ENCODE data around the gene ZNF516.

The ZNF516 gene

DNA sequence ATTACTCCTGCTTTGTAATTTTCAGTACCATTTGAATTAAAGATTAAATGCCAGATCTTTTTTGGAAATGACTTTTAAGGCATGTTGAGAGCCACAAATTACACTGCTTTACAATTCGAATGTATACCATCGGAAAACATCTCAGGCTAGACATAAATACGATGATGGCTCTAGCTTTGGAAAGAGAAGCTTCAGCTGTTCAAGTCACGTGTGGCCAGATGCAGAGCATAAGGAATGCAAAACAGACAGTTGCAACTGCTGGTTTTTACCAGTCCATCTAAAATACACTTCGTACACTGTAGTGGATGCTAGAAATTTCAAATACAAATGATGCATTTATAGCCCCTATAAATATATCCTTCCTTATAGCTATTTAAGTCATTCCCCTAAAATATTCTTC is 8.0 kb downstream of the ZNF516 start:
- peaks cover 39% of the 10 kb centered on the region for H3K27me3 ChIP-seq (ENCODE audit: insufficient read depth, low read length)
- H3K9me3 ChIP-seq (ENCODE audit: insufficient read depth, low read depth, low read length): no peaks in the 10 kb centered on the region
- no peak overlapping the region for H3K27ac ChIP-seq (ENCODE audit: low read length)
- H3K4me3 ChIP-seq (ENCODE audit: low read length): no peak overlapping the region
- no peak overlapping the region for H3K9ac ChIP-seq (ENCODE audit: low read depth, low read length)
- peaks cover 17% of the 10 kb centered on the region for H3K4me1 ChIP-seq (ENCODE audit: insufficient read depth, low read length)
- no peaks in the 10 kb centered on the region for H3K36me3 ChIP-seq (ENCODE audit: insufficient read depth, low read depth, low read length)

DNA sequence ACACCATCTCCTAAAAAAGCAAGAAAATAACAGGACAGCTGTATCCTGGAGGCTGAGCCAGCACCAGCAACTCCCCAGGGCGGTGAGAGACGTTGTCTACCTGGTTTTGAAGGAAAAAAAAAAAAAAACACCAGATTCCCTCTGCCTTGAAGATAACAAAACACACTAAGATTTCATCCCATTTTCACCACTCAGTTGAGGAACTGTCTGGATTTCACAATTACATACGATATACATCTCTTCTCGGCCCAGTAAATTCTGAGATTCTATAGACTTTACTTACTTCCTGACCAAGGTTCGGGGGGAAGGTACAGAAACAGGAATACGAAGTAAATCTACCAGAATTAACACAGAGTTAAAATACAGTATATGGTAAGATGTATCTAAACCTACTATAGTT is 8.5 kb downstream of the ZNF516 start:
- Histone ChIP-seq H3K27me3 (ENCODE audit: insufficient read depth, low read length) (peaks cover 34% of the 10 kb centered on the region), H3K4me1 (ENCODE audit: insufficient read depth, low read length) (peaks cover 17% of the 10 kb centered on the region), H3K4me3 (ENCODE audit: low read length) (no peak overlapping the region), H3K27ac (ENCODE audit: low read length) (no peak overlapping the region), H3K9me3 (ENCODE audit: insufficient read depth, low read depth, low read length) (no peaks in the 10 kb centered on the region), H3K36me3 (ENCODE audit: insufficient read depth, low read depth, low read length) (no peaks in the 10 kb centered on the region), H3K9ac (ENCODE audit: low read depth, low read length) (no peak overlapping the region)

DNA sequence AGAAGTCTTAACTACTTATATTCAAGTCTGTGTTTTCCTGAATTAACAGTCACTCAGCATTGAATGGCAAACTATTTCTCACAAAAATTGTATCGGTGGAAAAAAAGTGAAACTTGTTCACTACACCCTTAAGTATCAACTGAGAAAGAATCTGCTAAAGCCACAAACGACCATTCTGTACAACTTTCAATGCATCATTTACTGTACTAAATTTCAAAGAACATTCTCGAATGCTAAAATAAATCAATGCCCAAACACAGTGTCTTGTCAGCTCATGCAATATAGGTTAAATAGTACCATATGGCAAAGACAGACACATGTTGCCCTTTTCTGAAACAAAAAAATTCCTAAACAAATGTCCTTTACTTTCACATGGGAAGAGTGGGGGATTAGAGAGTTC is 9.0 kb downstream of the ZNF516 start:
- no peaks in the 10 kb centered on the region for H3K9me3 ChIP-seq (ENCODE audit: insufficient read depth, low read depth, low read length)
- H3K9ac ChIP-seq (ENCODE audit: low read depth, low read length): no peak overlapping the region
- no peak overlapping the region for H3K4me3 ChIP-seq (ENCODE audit: low read length)

DNA sequence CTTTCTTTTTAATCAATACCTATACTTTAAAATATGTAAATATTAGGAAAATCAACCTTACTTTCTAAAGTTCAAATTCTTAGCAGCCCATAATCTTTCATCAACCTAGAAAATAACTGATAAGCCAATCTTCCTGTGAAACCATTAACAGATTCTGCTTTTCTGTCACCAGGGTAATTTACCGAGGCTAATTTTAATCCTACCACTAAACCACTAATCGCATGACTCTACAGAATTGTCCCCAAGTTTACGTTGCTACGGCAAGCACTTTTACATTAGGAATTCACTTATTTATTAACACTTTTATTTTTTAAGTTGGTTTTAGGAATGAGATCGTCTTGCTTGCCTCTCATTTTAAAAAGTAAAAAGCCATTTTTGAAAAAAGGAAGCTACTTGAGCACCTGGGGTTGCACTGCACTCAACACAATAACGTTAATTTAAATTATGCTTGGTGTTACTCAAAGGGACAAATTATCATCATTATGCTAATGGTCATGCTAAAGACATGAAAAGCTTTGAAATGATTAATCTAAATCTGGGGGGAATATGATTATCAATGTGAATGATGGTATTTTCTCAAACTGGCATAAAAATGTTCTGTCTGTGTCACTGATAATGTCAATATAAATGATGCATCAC is 10.2 kb downstream of the ZNF516 start:
- no peaks in the 10 kb centered on the region for H3K9me3 ChIP-seq (ENCODE audit: insufficient read depth, low read depth, low read length)
- peaks cover 17% of the 10 kb centered on the region for H3K4me1 ChIP-seq (ENCODE audit: insufficient read depth, low read length)
- H3K27me3 ChIP-seq (ENCODE audit: insufficient read depth, low read length): peaks cover 24% of the 10 kb centered on the region
- H3K36me3 ChIP-seq (ENCODE audit: insufficient read depth, low read depth, low read length): no peaks in the 10 kb centered on the region
- no peak overlapping the region for H3K9ac ChIP-seq (ENCODE audit: low read depth, low read length)
- H3K4me3 ChIP-seq (ENCODE audit: low read length): no peak overlapping the region
- no peak overlapping the region for H3K27ac ChIP-seq (ENCODE audit: low read length)

More for the DNA sequence above, 9.0 kb downstream of the ZNF516 start:
- Histone ChIP-seq H3K27me3 (ENCODE audit: insufficient read depth, low read length) (peaks cover 34% of the 10 kb centered on the region), H3K27ac (ENCODE audit: low read length) (no peak overlapping the region), H3K4me1 (ENCODE audit: insufficient read depth, low read length) (peaks cover 17% of the 10 kb centered on the region), H3K36me3 (ENCODE audit: insufficient read depth, low read depth, low read length) (no peaks in the 10 kb centered on the region)

DNA sequence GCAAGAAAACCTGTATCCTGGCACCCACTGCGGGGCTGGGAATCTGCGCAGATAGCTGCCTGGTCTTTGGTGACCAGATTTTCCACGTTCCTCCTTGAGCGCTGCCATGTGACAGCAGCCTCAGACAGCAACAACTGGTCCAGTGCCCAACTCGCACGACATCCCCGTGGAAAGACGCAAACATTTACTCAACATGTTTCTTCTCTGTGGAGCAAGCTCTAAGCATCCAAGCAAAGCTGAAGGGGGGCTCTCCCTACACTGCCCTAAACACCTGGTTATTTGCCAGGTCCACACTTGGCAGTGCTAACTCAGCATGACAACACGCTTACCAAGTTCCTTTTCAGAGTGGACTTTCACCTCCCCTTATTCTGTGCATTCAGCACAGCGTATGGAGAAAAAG is 11.3 kb downstream of the ZNF516 start:
- no peaks in the 10 kb centered on the region for H3K36me3 ChIP-seq (ENCODE audit: insufficient read depth, low read depth, low read length)

DNA sequence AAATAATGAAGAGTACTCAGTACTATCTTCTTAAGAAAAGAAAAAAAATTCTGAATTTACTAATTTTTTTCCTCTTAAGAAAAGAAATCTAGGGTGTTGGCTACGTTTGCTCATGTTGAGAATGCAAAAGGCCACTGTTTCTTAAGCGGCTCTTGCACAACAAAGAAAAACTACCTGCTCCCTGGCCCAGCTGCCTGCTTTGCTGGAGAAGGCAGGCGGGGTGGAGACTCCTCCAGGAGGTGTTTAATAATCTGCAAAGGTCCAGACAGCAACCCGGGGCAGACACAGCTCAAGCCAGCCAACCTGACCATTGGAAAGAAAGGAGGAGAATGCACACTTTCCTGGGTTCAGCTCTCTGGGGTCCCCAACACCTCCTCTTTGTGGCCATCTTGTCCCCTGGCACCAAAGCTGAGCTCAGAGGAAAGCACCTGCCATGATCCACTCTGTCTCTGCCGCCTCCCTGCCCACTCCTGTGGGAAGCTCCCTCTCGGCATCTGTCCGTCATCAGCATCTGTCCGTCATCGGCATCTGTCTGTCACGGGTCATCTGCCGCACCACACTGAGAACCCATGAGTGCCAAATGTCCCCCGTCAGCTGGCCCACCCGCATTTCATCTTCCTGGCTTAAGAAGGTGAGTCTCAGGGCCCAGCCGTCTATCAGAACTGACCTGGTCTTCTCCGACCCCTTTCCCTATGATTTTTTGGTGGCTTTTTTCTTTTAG is 11.9 kb downstream of the ZNF516 start:
- no peaks in the 10 kb centered on the region for H3K36me3 ChIP-seq (ENCODE audit: insufficient read depth, low read depth, low read length)
- H3K27me3 ChIP-seq (ENCODE audit: insufficient read depth, low read length): peaks cover 6% of the 10 kb centered on the region; the same call in 1 of the 2 replicates
- no peaks in the 10 kb centered on the region for H3K9me3 ChIP-seq (ENCODE audit: insufficient read depth, low read depth, low read length)
- peaks cover 17% of the 10 kb centered on the region for H3K4me1 ChIP-seq (ENCODE audit: insufficient read depth, low read length)
- no peak overlapping the region for H3K9ac ChIP-seq (ENCODE audit: low read depth, low read length)
- no peak overlapping the region for H3K4me3 ChIP-seq (ENCODE audit: low read length)
- H3K27ac ChIP-seq (ENCODE audit: low read length): no peak overlapping the region

More for the DNA sequence above, 11.3 kb downstream of the ZNF516 start:
- H3K27ac ChIP-seq (ENCODE audit: low read length): no peak overlapping the region
- peaks cover 13% of the 10 kb centered on the region; the same call in 1 of the 2 replicates for H3K27me3 ChIP-seq (ENCODE audit: insufficient read depth, low read length)
- no peak overlapping the region for H3K9ac ChIP-seq (ENCODE audit: low read depth, low read length)
- H3K9me3 ChIP-seq (ENCODE audit: insufficient read depth, low read depth, low read length): no peaks in the 10 kb centered on the region
- no peak overlapping the region for H3K4me3 ChIP-seq (ENCODE audit: low read length)
- peaks cover 17% of the 10 kb centered on the region for H3K4me1 ChIP-seq (ENCODE audit: insufficient read depth, low read length)

DNA sequence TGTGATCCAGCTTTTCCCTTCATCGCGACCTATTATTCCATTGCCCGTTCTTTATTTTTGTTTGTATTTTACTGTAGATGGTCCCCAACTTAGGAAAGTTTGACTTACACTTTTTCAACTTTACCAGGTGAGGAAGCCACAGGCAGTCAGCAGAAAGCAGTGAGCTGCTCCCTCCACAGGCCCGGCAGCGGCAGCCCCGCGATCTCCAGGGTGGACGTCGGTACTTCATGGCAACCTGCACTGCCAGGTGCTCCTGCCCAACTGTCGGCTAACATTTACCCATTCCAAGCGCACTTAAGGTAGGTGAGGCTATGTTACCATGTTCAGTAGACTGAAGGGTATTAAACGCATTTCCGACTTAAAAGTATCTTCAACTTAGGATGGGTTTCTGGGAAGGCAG is 12.8 kb downstream of the ZNF516 start:
- H3K4me3 ChIP-seq (ENCODE audit: low read length): no peak overlapping the region
- no peaks in the 10 kb centered on the region for H3K27me3 ChIP-seq (ENCODE audit: insufficient read depth, low read length)
- peaks cover 18% of the 10 kb centered on the region for H3K4me1 ChIP-seq (ENCODE audit: insufficient read depth, low read length)
- no peak overlapping the region for H3K9ac ChIP-seq (ENCODE audit: low read depth, low read length)
- no peak overlapping the region for H3K27ac ChIP-seq (ENCODE audit: low read length)
- no peaks in the 10 kb centered on the region for H3K36me3 ChIP-seq (ENCODE audit: insufficient read depth, low read depth, low read length)
- no peaks in the 10 kb centered on the region for H3K9me3 ChIP-seq (ENCODE audit: insufficient read depth, low read depth, low read length)

DNA sequence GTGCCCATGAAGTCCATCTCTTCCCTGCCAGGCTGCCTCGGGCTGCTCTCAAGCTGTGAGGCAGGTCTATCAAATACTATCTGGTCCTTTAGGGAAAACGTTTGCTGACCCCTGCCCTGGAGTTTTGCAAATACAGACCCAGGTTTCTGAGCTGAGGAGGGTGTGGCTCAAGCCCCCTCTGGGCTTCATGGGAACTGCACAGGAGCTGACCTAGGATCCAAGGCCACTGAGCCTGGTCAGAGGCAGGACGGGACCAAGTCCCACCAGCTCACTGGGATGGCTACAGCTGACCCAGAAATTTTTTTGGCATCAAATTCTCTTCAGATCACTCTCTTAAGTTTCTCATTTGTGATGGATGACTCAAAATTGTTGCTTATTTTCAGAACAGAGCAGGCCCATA is 14.1 kb downstream of the ZNF516 start:
- no peaks in the 10 kb centered on the region for H3K36me3 ChIP-seq (ENCODE audit: insufficient read depth, low read depth, low read length)
- no peak overlapping the region for H3K27ac ChIP-seq (ENCODE audit: low read length)
- no peak overlapping the region for H3K4me3 ChIP-seq (ENCODE audit: low read length)
- H3K27me3 ChIP-seq (ENCODE audit: insufficient read depth, low read length): no peaks in the 10 kb centered on the region
- no peaks in the 10 kb centered on the region for H3K9me3 ChIP-seq (ENCODE audit: insufficient read depth, low read depth, low read length)
- no peak overlapping the region for H3K9ac ChIP-seq (ENCODE audit: low read depth, low read length)
- H3K4me1 ChIP-seq (ENCODE audit: insufficient read depth, low read length): peaks cover 10% of the 10 kb centered on the region

DNA sequence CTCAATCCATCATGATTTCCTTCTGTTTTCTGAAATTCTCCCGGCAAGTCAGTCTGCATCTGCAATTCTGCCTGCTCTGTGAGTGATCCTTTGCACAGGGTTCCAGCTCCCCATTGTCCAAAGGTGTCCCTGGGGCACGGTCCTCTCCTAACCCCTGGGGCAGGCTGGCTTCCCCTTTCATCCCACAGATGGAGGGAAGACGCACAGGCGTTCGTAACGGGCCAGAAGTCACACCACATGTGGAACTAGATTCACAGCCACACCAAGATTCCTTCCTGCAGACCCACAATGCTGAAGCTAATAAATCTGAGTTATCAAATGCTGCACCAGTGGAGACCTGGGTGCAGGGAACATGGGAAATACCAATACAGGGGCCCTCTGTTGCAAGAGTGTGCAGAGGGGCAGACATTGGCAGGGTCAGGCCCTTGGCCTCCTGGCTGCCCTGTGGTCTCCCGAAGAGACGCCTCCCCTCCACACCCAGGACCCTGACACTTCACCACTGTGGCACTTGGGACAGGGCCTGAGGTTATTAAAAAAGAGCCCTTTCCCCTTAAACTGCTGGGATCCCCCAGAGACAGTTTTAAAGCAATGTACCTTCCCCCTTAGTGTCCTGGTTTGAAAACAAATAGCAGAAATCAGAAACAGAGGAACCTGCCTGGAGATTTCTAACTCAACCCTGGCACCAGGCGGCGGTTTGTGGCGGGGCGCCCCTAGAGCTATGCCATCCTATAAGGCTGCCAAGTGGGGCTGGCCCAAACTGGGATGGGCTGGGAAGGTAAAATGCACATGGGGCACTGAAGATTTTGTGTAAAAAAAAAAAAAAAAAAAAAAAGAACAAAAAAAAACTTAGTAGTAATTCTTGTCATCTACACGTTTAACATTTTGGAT is 15.4 kb downstream of the ZNF516 start:
- Histone ChIP-seq H3K4me3 (ENCODE audit: low read length) (no peak overlapping the region), H3K27ac (ENCODE audit: low read length) (no peak overlapping the region), H3K4me1 (ENCODE audit: insufficient read depth, low read length) (peaks cover 4% of the 10 kb centered on the region; the same call in 1 of the 2 replicates), H3K36me3 (ENCODE audit: insufficient read depth, low read depth, low read length) (no peaks in the 10 kb centered on the region), H3K9me3 (ENCODE audit: insufficient read depth, low read depth, low read length) (no peaks in the 10 kb centered on the region), H3K27me3 (ENCODE audit: insufficient read depth, low read length) (no peaks in the 10 kb centered on the region), H3K9ac (ENCODE audit: low read depth, low read length) (no peak overlapping the region)

DNA sequence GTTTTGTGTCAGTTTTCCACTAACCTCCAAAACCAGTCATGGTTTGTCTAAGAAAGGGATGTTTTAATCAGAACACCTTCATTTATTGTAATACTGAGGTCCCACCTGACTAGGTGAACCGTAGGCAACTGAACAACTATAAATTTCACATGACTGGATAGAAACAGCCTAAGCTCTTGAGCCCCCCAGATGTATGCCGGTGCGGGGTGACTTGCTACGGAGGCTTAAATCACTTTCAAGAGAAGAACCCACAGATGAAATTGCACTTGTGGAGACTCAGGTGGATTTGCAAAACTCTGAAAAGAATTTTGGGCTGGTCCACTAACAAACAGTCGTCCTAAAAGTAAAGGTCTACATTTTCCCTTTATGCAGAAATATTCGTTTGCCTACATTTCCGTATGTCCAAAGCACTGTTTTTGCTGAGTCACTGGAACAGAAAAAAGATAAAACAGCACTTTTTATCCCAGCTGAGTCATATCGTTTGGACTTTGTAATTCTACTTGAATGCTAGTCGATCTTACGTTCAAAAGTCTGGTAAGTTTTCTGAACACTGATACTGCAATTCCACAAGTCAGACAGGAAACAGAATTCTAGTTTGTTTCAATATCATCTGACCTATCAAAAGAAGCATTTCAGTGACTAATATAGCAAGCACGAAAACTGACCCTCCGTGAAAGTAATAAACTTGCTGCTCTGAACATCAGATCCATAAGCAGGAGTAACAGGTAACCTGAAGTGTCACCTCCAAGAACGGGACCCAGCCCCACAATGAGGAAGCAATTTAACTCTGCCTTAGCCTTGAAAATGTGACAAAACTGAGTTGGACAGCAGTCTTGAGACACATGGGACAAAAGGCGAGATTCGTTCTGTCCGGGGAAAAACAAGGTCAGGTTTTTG is 18.1 kb downstream of the ZNF516 start:
- H3K9ac ChIP-seq (ENCODE audit: low read depth, low read length): no peak overlapping the region
- no peak overlapping the region for H3K27ac ChIP-seq (ENCODE audit: low read length)
- H3K9me3 ChIP-seq (ENCODE audit: insufficient read depth, low read depth, low read length): no peaks in the 10 kb centered on the region
- peaks cover 4% of the 10 kb centered on the region; the same call in 1 of the 2 replicates for H3K4me1 ChIP-seq (ENCODE audit: insufficient read depth, low read length)
- no peaks in the 10 kb centered on the region for H3K36me3 ChIP-seq (ENCODE audit: insufficient read depth, low read depth, low read length)
- H3K4me3 ChIP-seq (ENCODE audit: low read length): no peak overlapping the region
- no peaks in the 10 kb centered on the region for H3K27me3 ChIP-seq (ENCODE audit: insufficient read depth, low read length)
